ENCODE data around the gene GUCD1. TPM values are rescaled to one million over a fixed set of nuclear protein-coding genes. Genes with fewer than 3 reads are reported as not detected.
"Not testable (repeated sequence)": the region's sequence is repeated elsewhere in the genome, so short reads cannot be mapped to it uniquely, and the experiment has no call there.

The GUCD1 gene
- total RNA-seq, 2 experiments from 2014 or later = 123 to 137 TPM

GRCh38 chr22:24550028-24550901 lies 4.7 kb downstream of the GUCD1 start:
- Mint-ChIP-seq H3K9me3 (no peaks in the 10 kb centered on the region), H3K36me3 (ENCODE audit: low read depth) (peaks cover 23% of the 10 kb centered on the region), H3K27ac (peak overlapping the region; percentile 74), H3K4me1 (peaks cover 35% of the 10 kb centered on the region), H3K27me3 (no peaks in the 10 kb centered on the region), H3K4me3 (no peak overlapping the region)
- CTCF ChIA-PET = no interaction called here
- POLR2A ChIA-PET = no interaction called here
- DNase-seq = no peak

GRCh38 chr22:24548812-24549211 lies 6.1 kb downstream of the GUCD1 start:
- Mint-ChIP-seq H3K4me3 (no peak overlapping the region), H3K36me3 (ENCODE audit: low read depth) (peaks cover 25% of the 10 kb centered on the region), H3K9me3 (no peaks in the 10 kb centered on the region), H3K27ac (no peak overlapping the region), H3K27me3 (no peaks in the 10 kb centered on the region), H3K4me1 (peaks cover 30% of the 10 kb centered on the region)
- DNase-seq = no peak
- POLR2A ChIA-PET = no interaction called here
- CTCF ChIA-PET = no interaction called here

GRCh38 chr22:24543679-24544243 lies 11.2 kb downstream of the GUCD1 start:
- Mint-ChIP-seq H3K27ac (no peak overlapping the region), H3K27me3 (no peaks in the 10 kb centered on the region), H3K9me3 (no peaks in the 10 kb centered on the region), H3K4me1 (no peaks in the 10 kb centered on the region), H3K36me3 (ENCODE audit: low read depth) (peaks cover 38% of the 10 kb centered on the region), H3K4me3 (no peak overlapping the region)
- CTCF ChIA-PET = interaction anchor here (1.5 kb wide), 1 partner anchor 10 kb away, joined by 5 read pairs; the partner anchor contains the start of gene GUCD1
- no peak for DNase-seq
- POLR2A ChIA-PET = no interaction called here

- no peak overlapping the region for H3K27ac Mint-ChIP-seq
- POLR2A ChIA-PET = no interaction called here
- CTCF ChIA-PET = no interaction called here
These were observed 11.7 kb downstream of the GUCD1 start for GRCh38 chr22:24543185-24543601.

GRCh38 chr22:24542641-24543040 lies 12.3 kb downstream of the GUCD1 start:
- Mint-ChIP-seq H3K9me3 (no peaks in the 10 kb centered on the region), H3K36me3 (ENCODE audit: low read depth) (peaks cover 34% of the 10 kb centered on the region), H3K4me3 (no peak overlapping the region), H3K4me1 (no peaks in the 10 kb centered on the region), H3K27me3 (no peaks in the 10 kb centered on the region), H3K27ac (no peak overlapping the region)
- CTCF ChIA-PET = interaction anchor here (1.1 kb wide), 1 partner anchor 10 kb away, joined by 3 read pairs; no protein-coding TSS in a partner anchor
- POLR2A ChIA-PET = no interaction called here
- no peak for DNase-seq

More at GRCh38 chr22:24543185-24543601, 11.7 kb downstream of the GUCD1 start:
- no peaks in the 10 kb centered on the region for H3K27me3 Mint-ChIP-seq
- no peaks in the 10 kb centered on the region for H3K9me3 Mint-ChIP-seq
- no peak overlapping the region for H3K4me3 Mint-ChIP-seq
- no peak for DNase-seq
- peaks cover 38% of the 10 kb centered on the region for H3K36me3 Mint-ChIP-seq (ENCODE audit: low read depth)
- H3K4me1 Mint-ChIP-seq = no peaks in the 10 kb centered on the region

- Mint-ChIP-seq H3K27me3 (no peaks in the 10 kb centered on the region), H3K4me1 (no peaks in the 10 kb centered on the region), H3K27ac (no peak overlapping the region), H3K4me3 (no peak overlapping the region), H3K9me3 (no peaks in the 10 kb centered on the region), H3K36me3 (ENCODE audit: low read depth) (peaks cover 30% of the 10 kb centered on the region)
- ChIA-PET POLR2A (interaction anchor here (0.9 kb wide), 1 partner anchor 13 kb away, joined by 3 read pairs; the partner anchor contains the start of gene GUCD1), CTCF (interaction anchor here (1.1 kb wide), 1 partner anchor 11 kb away, joined by 3 read pairs; no protein-coding TSS in a partner anchor)
- DNase-seq = no peak
These were observed 13.0 kb downstream of the GUCD1 start for GRCh38 chr22:24541681-24542515.

- Mint-ChIP-seq H3K4me1 (no peaks in the 10 kb centered on the region), H3K27ac (no peak overlapping the region), H3K27me3 (no peaks in the 10 kb centered on the region), H3K4me3 (no peak overlapping the region), H3K36me3 (ENCODE audit: low read depth) (peaks cover 23% of the 10 kb centered on the region), H3K9me3 (no peaks in the 10 kb centered on the region)
- POLR2A ChIA-PET = no interaction called here
- no peak for DNase-seq
- CTCF ChIA-PET = interaction anchor here (2.0 kb wide), 1 partner anchor 10 kb away, joined by 6 read pairs; no protein-coding TSS in a partner anchor
These were observed 14.5 kb downstream of the GUCD1 start for GRCh38 chr22:24540470-24540869.

- no peak overlapping the region for H3K4me3 Mint-ChIP-seq
- no peaks in the 10 kb centered on the region for H3K27me3 Mint-ChIP-seq
- POLR2A ChIA-PET = no interaction called here
- no peak for DNase-seq
- CTCF ChIA-PET = interaction anchor here (1.0 kb wide), 1 partner anchor 11 kb away, joined by 4 read pairs; no protein-coding TSS in a partner anchor
- H3K9me3 Mint-ChIP-seq = no peaks in the 10 kb centered on the region
- no peak overlapping the region for H3K27ac Mint-ChIP-seq
- peaks cover 6% of the 10 kb centered on the region for H3K36me3 Mint-ChIP-seq (ENCODE audit: low read depth)
- no peaks in the 10 kb centered on the region for H3K4me1 Mint-ChIP-seq
These were observed 18.8 kb downstream of the GUCD1 start for GRCh38 chr22:24536089-24536488.

- H3K27ac Mint-ChIP-seq = peak overlapping the region; percentile 13
- POLR2A ChIA-PET = no interaction called here
These were observed 19.6 kb downstream of the GUCD1 start for GRCh38 chr22:24535348-24535747.

GRCh38 chr22:24532075-24532474 lies 22.9 kb downstream of the GUCD1 start:
- Mint-ChIP-seq H3K9me3 (no peaks in the 10 kb centered on the region), H3K4me3 (no peak overlapping the region), H3K27me3 (peaks cover 4% of the 10 kb centered on the region), H3K27ac (no peak overlapping the region), H3K36me3 (ENCODE audit: low read depth) (no peaks in the 10 kb centered on the region), H3K4me1 (no peaks in the 10 kb centered on the region)
- ChIA-PET CTCF (no interaction called here), POLR2A (no interaction called here)
- DNase-seq = no peak

More at GRCh38 chr22:24535348-24535747, 19.6 kb downstream of the GUCD1 start:
- no peaks in the 10 kb centered on the region for H3K27me3 Mint-ChIP-seq
- H3K4me3 Mint-ChIP-seq = no peak overlapping the region
- H3K4me1 Mint-ChIP-seq = no peaks in the 10 kb centered on the region
- no peak for DNase-seq
- CTCF ChIA-PET = no interaction called here
- H3K9me3 Mint-ChIP-seq = no peaks in the 10 kb centered on the region
- peaks cover 3% of the 10 kb centered on the region for H3K36me3 Mint-ChIP-seq (ENCODE audit: low read depth)

GRCh38 chr22:24530968-24531367 lies 24.0 kb downstream of the GUCD1 start:
- DNase-seq; H3K36me3 Mint-ChIP-seq (ENCODE audit: low read depth); H3K27me3 Mint-ChIP-seq; H3K9me3 Mint-ChIP-seq; POLR2A ChIA-PET; H3K4me3 Mint-ChIP-seq; H3K4me1 Mint-ChIP-seq; H3K27ac Mint-ChIP-seq: not testable (repeated sequence)
- CTCF ChIA-PET = interaction anchor here (1.4 to 1.9 kb wide), 3 partner anchors 9 to 107 kb away, joined by 6 to 8 read pairs (median 7); no protein-coding TSS in a partner anchor

- no peak overlapping the region for H3K4me3 Mint-ChIP-seq
- H3K9me3 Mint-ChIP-seq = no peaks in the 10 kb centered on the region
- no peaks in the 10 kb centered on the region for H3K36me3 Mint-ChIP-seq (ENCODE audit: low read depth)
- peaks cover 4% of the 10 kb centered on the region for H3K27me3 Mint-ChIP-seq
- POLR2A ChIA-PET = no interaction called here
- CTCF ChIA-PET = interaction anchor here (0.6 to 1.9 kb wide), 7 partner anchors 10 to 108 kb away, joined by 3 to 8 read pairs (median 5); no protein-coding TSS in a partner anchor
- DNase-seq = no peak
- peaks cover 8% of the 10 kb centered on the region for H3K4me1 Mint-ChIP-seq
- H3K27ac Mint-ChIP-seq = peak overlapping the region; percentile 58
These were observed 25.0 kb downstream of the GUCD1 start for GRCh38 chr22:24529898-24530297.
